Activated CD4-positive, alpha-beta T cell treated with anti-CD3 and anti-CD28 coated beads for 36 hours (primary cell): Measurements from ENCODE around the gene RPL31. TPM values are rescaled to one million over a fixed set of nuclear protein-coding genes. Genes with fewer than 3 reads are reported as not detected.
A peak's percentile ranks its signal among the peaks of the same experiment; 100 is the strongest.

Source experiments
- ATAC-seq: fragments of 200-7000 bp; cut with Tn5 transposase; one replicate; pipeline ENCODE4 v1.10.0; 2021; ENCODE audit warnings: mild to moderate bottlenecking, moderate library complexity
- CTCF ChIA-PET: fragments of 350-600 bp; sonication (Branson Sonifier 250); formaldehyde crosslinking; loops from one replicate; lab custom pipeline; 2021; ENCODE audit warnings: antibody characterized with exemption; lab: Charles Lee
- POLR2A ChIA-PET: fragments of 350-600 bp; sonication (Branson Sonifier 250); formaldehyde crosslinking; loops from one replicate; lab custom pipeline; 2021; ENCODE audit warnings: antibody characterized with exemption, inconsistent platforms; lab: Charles Lee
- DNase-seq: peaks from one replicate; pipeline ENCODE4 v3.0.0-alpha.2; 2020
- H3K27ac Mint-ChIP-seq: one replicate; pipeline ENCODE4 v1.8.0; 2021; ENCODE audit warnings: mixed read lengths
- H3K27me3 Mint-ChIP-seq: one replicate; pipeline ENCODE4 v1.8.0; 2021; ENCODE audit warnings: mixed read lengths
- H3K36me3 Mint-ChIP-seq: one replicate; pipeline ENCODE4 v1.8.0; 2021; ENCODE audit warnings: low read depth, mixed read lengths
- H3K4me1 Mint-ChIP-seq: one replicate; pipeline ENCODE4 v1.8.0; 2021; ENCODE audit warnings: mixed read lengths
- H3K4me3 Mint-ChIP-seq: one replicate; pipeline ENCODE4 v1.8.0; 2021; ENCODE audit warnings: mild to moderate bottlenecking, moderate library complexity, mixed read lengths
- H3K9me3 Mint-ChIP-seq: one replicate; pipeline ENCODE4 v1.8.0; 2021; ENCODE audit warnings: low read depth, mixed read lengths
- intact Hi-C, 2 experiments: fragments of 100-400 bp; cut with DNase I in 1 of 2; cut with micrococcal nuclease in 1 of 2; formaldehyde crosslinking; loops; one replicate each; pipeline versions ENCODE4 v1.14.2 to v1.15.1; 2022 to 2024; cut with DNase I, micrococcal nuclease
- total RNA-seq, 2 experiments: library from RNA; stranded (reverse); gene quantifications; one replicate each; pipeline ENCODE4 v1.2.3, GENCODE V29; 2021

Gene RPL31
- total RNA-seq, 2 experiments from 2014 or later, result 889 to 1,817 TPM

DNA sequence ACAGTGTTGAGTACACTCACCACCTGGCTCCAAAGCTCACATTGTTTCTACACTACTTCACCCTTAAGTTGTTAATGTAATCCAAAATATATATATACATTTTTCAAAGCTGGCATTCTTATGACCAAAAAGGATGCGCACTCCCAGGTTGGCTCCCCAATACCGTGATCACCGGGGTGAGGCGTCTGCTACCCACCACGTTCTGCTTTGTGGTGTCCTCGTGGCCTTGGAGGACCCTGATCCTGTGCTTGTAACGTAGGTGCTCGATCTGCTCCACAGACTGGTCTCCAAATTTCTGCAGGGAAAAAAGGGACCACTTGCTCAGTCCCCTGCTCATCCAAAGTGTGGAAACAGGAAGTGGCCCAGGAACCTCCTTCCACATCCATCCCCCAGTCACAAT lies 25.8 kb downstream of the RPL31 start:
- no peak overlapping the region for H3K27ac Mint-ChIP-seq
- CTCF ChIA-PET, result interaction anchor here (0.8 to 1.5 kb wide), 3 partner anchors 12 to 314 kb away, joined by 3 to 4 read pairs (median 4); no protein-coding TSS in a partner anchor
- intact Hi-C loops, result no loop called here

DNA sequence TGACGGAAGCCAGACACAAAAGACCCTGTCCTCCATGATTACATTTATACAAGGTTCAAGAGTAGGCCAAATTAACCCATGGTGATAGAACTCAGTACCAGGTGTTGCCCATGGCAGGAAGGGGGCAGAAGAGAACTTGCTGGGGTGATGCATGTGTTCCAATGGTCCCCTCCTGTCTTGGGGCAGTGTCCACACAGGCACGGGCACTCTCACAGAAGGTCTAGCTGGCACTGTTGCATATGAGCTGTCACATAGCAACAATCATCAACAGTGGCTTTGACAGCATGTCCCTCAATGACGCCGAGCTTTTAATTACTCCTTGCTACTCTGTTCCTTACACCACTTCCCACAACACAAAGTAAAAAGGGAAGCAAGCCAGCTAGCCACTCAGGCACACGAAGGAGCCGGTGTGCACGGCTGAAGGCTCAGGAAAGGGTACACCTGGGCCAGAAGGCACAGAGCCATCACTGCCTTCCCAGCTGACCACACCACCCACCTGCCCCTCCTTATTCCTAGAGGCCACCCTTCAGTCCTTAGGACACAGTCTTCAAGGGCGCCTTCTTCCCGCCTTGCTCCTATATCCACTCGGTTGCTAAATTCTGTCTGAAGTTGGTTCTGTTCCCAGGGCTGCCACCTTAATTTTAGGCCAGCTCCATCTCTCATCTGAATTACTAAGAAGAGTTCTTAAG lies 28.9 kb downstream of the RPL31 start:
- Mint-ChIP-seq H3K9me3 (no peaks in the 10 kb centered on the region), H3K36me3 (no peaks in the 10 kb centered on the region), H3K4me3 (no peak overlapping the region), H3K27me3 (no peaks in the 10 kb centered on the region), H3K4me1 (no peaks in the 10 kb centered on the region), H3K27ac (no peak overlapping the region)
- ChIA-PET CTCF (interaction anchor here (0.9 to 1.3 kb wide), 2 partner anchors 9 to 157 kb away, joined by 3 read pairs; no protein-coding TSS in a partner anchor), POLR2A (no interaction called here)
- intact Hi-C loops, result no loop called here
- DNase-seq (no peak), ATAC-seq (no peak)

More for the DNA sequence above, 25.8 kb downstream of the RPL31 start:
- Mint-ChIP-seq H3K4me3 (no peak overlapping the region), H3K36me3 (no peaks in the 10 kb centered on the region), H3K9me3 (no peaks in the 10 kb centered on the region), H3K27me3 (no peaks in the 10 kb centered on the region), H3K4me1 (no peaks in the 10 kb centered on the region)
- no peak for DNase-seq
- ATAC-seq, result no peak
- POLR2A ChIA-PET, result interaction anchor here (0.6 kb wide), 1 partner anchor 63 kb away, joined by 11 read pairs; no protein-coding TSS in a partner anchor

DNA sequence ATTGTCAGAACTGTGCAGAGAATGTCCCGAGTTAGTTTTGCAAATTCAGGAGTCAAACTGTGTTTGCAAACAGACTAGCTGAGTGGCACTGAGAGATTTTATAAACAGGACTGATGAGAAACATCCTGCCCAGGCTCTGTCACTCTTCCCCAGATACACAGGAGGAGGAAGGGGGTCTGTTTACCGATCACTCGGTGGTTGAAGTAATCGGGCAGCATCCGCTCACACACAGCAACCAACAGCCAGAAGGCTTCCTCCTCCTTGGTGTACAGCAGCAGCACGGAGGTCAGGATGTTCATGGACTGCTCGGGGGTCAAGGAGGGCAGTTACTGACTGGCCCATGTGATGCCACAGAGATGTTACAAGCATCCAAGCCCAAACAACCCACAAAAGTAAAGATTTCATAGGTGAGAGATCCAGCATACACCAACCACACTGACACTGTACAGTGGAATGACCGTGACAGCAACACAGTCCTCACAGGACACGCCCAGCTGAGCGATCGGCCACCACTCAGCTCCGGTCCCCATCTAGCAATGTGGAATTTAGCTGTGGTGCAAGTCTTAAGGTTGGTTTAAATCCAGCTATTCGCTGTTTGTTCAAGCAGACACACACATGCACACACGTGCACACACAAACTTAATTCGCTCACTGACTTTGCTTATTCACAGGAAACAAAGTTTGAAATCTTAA lies 30.1 kb downstream of the RPL31 start:
- H3K27ac Mint-ChIP-seq, result no peak overlapping the region
- no peak overlapping the region for H3K4me3 Mint-ChIP-seq
- H3K9me3 Mint-ChIP-seq, result no peaks in the 10 kb centered on the region
- CTCF ChIA-PET, result interaction anchor here (0.9 to 1.3 kb wide), 3 partner anchors 156 to 220 kb away, joined by 3 to 7 read pairs (median 3); no protein-coding TSS in a partner anchor
- DNase-seq (no peak), ATAC-seq (no peak)
- H3K4me1 Mint-ChIP-seq, result no peaks in the 10 kb centered on the region
- POLR2A ChIA-PET, result no interaction called here
- H3K27me3 Mint-ChIP-seq, result no peaks in the 10 kb centered on the region
- H3K36me3 Mint-ChIP-seq, result no peaks in the 10 kb centered on the region
- intact Hi-C loops, result no loop called here

DNA sequence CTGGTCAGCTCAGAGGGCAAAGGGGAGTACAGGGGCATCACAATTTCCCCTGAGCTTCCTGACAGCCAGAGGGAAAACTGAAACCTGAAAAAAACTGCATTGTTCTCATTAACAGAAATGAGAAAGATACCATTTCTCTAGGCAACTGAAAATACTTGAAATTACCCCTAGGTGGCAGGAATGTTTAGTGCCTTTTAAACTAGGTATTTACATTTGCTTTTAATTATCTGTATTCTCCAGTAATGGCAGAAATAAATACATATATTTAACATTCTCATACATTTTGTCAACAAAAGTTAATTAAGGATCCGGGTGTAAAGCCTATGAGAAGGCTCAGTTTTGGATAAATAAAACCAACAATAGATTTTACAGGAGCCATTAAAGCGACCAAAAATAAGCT lies 34.5 kb downstream of the RPL31 start:
- ChIA-PET CTCF (interaction anchor here (0.6 to 2.9 kb wide), 15 partner anchors 11 to 807 kb away, joined by 3 to 28 read pairs (median 3); no protein-coding TSS in a partner anchor), POLR2A (no interaction called here)
- Mint-ChIP-seq H3K36me3 (no peaks in the 10 kb centered on the region), H3K9me3 (no peaks in the 10 kb centered on the region), H3K27me3 (no peaks in the 10 kb centered on the region), H3K4me3 (no peak overlapping the region), H3K27ac (no peak overlapping the region), H3K4me1 (no peaks in the 10 kb centered on the region)
- ATAC-seq, result no peak
- intact Hi-C loops, result loop anchor here in 1 of 2 experiments (1.0 kb wide), 1 partner anchor 169 kb away; no protein-coding TSS in a partner anchor
- DNase-seq, result no peak

DNA sequence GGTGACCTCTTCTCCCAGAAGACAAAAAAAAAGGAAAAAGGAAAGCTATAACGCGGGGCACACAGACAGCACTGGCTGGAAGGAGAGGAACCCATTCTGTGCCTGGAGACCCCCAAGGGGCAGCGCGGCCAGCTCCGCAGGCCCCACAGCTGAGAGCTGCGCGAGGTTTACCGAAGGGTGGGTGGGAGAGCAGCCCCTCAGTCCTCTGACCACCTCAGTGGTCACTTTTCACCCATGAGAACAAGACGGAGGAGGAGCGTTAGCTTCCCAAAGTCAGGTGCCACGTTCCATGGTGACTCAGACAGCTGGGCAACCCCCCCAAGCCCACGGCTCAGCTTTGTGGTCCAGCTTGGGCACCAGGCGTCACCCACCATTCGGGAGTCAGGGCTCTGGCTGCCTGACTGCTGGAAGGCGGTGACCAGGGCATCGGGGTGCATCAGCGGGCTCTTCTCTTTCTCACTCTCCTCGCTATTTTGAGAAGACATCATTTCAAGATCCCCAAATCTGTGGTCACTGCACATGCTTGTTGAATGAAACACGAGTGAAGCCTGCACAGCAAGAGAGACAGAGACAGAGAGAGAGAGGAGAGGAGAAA lies 35.2 kb downstream of the RPL31 start:
- H3K36me3 Mint-ChIP-seq, result no peaks in the 10 kb centered on the region
- ChIA-PET CTCF (interaction anchor here (0.6 to 2.9 kb wide), 17 partner anchors 10 to 807 kb away, joined by 3 to 28 read pairs (median 3); no protein-coding TSS in a partner anchor), POLR2A (interaction anchor here (0.6 kb wide), 1 partner anchor 158 kb away, joined by 3 read pairs; no protein-coding TSS in a partner anchor)
- ATAC-seq, result no peak
- H3K4me1 Mint-ChIP-seq, result no peaks in the 10 kb centered on the region
- H3K4me3 Mint-ChIP-seq, result no peak overlapping the region
- intact Hi-C loops, result no loop called here
- peak overlapping the region; percentile 34 for H3K27ac Mint-ChIP-seq
- no peaks in the 10 kb centered on the region for H3K9me3 Mint-ChIP-seq
- H3K27me3 Mint-ChIP-seq, result no peaks in the 10 kb centered on the region
- no peak for DNase-seq

DNA sequence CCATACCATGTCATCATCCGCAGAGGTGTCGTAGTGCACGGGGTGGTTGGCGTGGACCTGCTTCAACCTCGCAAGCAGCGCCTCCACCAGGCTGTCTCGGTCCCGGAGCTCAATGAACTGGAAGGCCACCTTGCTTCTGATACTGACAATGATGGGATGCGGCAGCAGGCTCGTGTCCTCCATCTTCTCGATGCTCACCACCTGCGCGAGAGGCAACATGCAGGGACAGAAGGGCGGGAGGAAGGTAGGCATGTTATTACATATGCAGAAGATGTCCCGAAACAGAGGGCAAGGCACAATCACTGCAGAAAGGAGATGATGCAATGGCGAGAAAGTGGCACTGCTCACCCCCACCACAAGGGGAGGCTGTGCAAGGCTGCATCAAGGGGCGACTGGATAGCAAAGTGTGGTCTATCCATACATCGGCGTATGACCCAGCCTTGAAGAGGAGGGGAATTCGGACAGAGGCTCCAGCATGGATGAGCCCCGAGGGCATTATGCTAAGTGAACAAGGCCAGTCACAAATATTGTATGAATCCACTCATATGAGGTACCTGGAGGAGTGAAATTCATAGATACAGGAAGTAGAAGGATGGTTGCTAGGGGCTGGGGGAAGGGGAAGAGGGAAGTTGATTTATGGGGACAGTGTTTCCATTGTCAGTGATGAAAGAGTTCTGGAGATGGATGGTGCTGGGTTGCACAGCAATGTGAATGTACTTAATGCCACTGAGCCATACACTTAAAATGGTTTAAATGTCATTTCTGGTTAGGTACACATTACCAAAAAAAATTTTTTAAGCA lies 36.6 kb downstream of the RPL31 start:
- H3K4me3 Mint-ChIP-seq, result no peak overlapping the region
- intact Hi-C loops, result loop anchor here in 1 of 2 experiments (2.0 kb wide), 1 partner anchor 166 kb away; no protein-coding TSS in a partner anchor

DNA sequence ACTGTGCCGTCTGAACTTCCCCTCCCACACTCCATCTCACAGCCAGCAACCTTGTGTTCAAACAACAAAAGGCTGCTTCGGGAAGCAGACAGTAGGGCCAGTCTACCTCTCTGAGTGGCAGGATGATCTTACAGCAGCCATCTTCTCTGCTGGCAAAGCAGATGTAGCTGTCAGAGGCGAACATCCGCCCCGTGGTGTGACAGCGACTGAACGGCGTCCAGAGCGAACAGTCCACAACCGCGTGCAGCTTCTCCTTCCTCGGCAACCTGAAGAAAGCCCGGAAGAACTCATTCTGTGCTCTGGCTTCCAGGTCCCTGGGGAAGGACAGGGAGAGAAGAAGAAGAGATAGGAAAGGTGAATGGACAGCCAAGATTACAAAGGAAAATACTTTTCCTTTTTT lies 38.0 kb downstream of the RPL31 start:
- ATAC-seq (no peak), DNase-seq (no peak)
- intact Hi-C loops, result no loop called here
- no peaks in the 10 kb centered on the region for H3K9me3 Mint-ChIP-seq
- no peaks in the 10 kb centered on the region for H3K27me3 Mint-ChIP-seq
- H3K36me3 Mint-ChIP-seq, result no peaks in the 10 kb centered on the region
- H3K4me3 Mint-ChIP-seq, result no peak overlapping the region
- no peak overlapping the region for H3K27ac Mint-ChIP-seq
- H3K4me1 Mint-ChIP-seq, result no peaks in the 10 kb centered on the region
- CTCF ChIA-PET, result interaction anchor here (0.5 to 0.9 kb wide), 3 partner anchors 165 to 408 kb away, joined by 3 read pairs; no protein-coding TSS in a partner anchor
- POLR2A ChIA-PET, result no interaction called here

More for the DNA sequence above, 36.6 kb downstream of the RPL31 start:
- Mint-ChIP-seq H3K36me3 (no peaks in the 10 kb centered on the region), H3K4me1 (no peaks in the 10 kb centered on the region), H3K9me3 (no peaks in the 10 kb centered on the region), H3K27ac (peak overlapping the region; percentile 17), H3K27me3 (no peaks in the 10 kb centered on the region)
- POLR2A ChIA-PET, result no interaction called here
- DNase-seq (peak; percentile 66), ATAC-seq (peak; percentile 80)
- CTCF ChIA-PET, result interaction anchor here (0.6 to 2.9 kb wide), 5 partner anchors 114 to 1919 kb away, joined by 3 to 28 read pairs (median 4); no protein-coding TSS in a partner anchor

DNA sequence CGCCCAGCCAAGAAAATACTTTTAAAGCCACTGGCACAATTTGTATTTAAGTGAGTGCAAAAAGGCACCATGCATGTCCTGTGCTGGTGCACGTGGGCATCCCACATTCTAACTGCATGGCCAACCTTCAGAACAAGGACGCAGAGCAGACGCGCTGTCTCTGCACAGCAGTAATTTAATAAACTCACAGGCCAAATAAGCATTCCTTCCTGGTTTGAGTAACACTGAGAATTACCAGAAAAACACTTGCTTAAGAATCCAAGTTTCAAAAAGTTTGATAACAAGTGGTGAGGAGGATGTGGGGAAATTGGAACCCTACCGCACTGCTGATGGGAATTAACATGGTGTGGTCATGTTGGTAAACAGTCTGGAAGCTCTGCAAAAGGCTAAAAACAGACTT lies 38.7 kb downstream of the RPL31 start:
- POLR2A ChIA-PET, result no interaction called here
- no peaks in the 10 kb centered on the region for H3K4me1 Mint-ChIP-seq
- no peak for ATAC-seq
- intact Hi-C loops, result no loop called here
- H3K9me3 Mint-ChIP-seq, result no peaks in the 10 kb centered on the region
- no peaks in the 10 kb centered on the region for H3K36me3 Mint-ChIP-seq
- no peak for DNase-seq
- CTCF ChIA-PET, result no interaction called here
- no peaks in the 10 kb centered on the region for H3K27me3 Mint-ChIP-seq
- no peak overlapping the region for H3K27ac Mint-ChIP-seq
- H3K4me3 Mint-ChIP-seq, result no peak overlapping the region

DNA sequence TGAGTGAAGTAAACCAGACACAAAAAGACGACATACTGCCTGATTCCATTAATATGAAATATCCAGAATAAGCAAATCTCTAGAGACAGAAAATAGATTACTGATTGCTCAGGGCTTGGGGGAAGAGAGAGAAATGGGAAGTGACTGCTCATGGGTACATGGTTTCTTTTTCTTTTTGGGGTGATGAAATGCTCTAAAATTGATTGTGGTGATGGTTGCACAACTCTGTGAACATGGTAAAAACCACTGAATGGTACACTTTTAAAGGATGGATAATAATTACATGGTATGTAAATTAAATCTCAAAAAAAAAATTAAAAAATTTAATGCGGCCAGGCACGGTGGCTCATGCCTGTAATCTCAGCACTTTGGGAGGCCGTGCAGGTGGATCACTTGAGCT lies 39.3 kb downstream of the RPL31 start:
- Mint-ChIP-seq H3K4me1 (no peaks in the 10 kb centered on the region), H3K36me3 (no peaks in the 10 kb centered on the region), H3K27me3 (no peaks in the 10 kb centered on the region), H3K4me3 (no peak overlapping the region), H3K9me3 (no peaks in the 10 kb centered on the region), H3K27ac (no peak overlapping the region)
- ATAC-seq (no peak), DNase-seq (no peak)
- CTCF ChIA-PET, result interaction anchor here (0.6 to 0.7 kb wide), 2 partner anchors 80 to 217 kb away, joined by 3 read pairs; no protein-coding TSS in a partner anchor
- intact Hi-C loops, result no loop called here
- POLR2A ChIA-PET, result no interaction called here

DNA sequence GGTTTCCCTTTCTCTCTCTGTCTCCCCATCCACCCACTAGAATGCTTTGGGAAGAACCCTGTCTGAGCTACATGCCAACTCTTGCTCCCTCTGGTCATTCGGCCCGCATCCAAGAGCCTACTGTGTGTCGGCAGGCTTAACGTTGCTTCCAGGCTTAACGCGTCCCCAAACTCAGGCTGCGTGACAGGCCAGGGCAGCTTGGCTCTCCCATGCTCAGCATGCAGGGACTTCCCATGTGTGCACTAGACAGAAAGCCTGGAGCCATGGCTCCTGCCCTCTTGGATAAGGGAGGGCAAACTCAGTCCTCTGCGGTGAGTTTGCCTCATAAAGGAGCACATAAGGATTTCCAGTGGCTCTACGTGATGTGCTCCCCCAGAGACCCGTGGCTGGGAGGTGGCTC lies 43.2 kb downstream of the RPL31 start:
- H3K4me3 Mint-ChIP-seq, result no peak overlapping the region
- ATAC-seq, result no peak
- H3K4me1 Mint-ChIP-seq, result no peaks in the 10 kb centered on the region
- DNase-seq, result no peak
- H3K9me3 Mint-ChIP-seq, result no peaks in the 10 kb centered on the region
- intact Hi-C loops, result no loop called here
- no peaks in the 10 kb centered on the region for H3K27me3 Mint-ChIP-seq
- POLR2A ChIA-PET, result no interaction called here
- no peaks in the 10 kb centered on the region for H3K36me3 Mint-ChIP-seq
- CTCF ChIA-PET, result interaction anchor here (0.5 to 1.2 kb wide), 2 partner anchors 160 to 615 kb away, joined by 3 read pairs; no protein-coding TSS in a partner anchor
- no peak overlapping the region for H3K27ac Mint-ChIP-seq
